Testis (tissue), 3 donors: Measurements from ENCODE around the gene IL18. TPM values are rescaled to one million over a fixed set of nuclear protein-coding genes. Genes with fewer than 3 reads are reported as not detected.

ENCODE experiments used
- DNase-seq: peaks from one replicate; pipeline ENCODE4 v3.0.0-alpha.2; 2019
- H3K27ac ChIP-seq, 2 donors: fragments of 200-600 bp; sonication (generic); one replicate each; pipeline ENCODE4 v1.5.1; 2019
- H3K27me3 ChIP-seq: fragments of 200-600 bp; sonication (generic); one replicate; pipeline ENCODE4 v1.5.1; 2019
- H3K36me3 ChIP-seq: fragments of 200-600 bp; sonication (generic); one replicate; pipeline ENCODE4 v1.5.1; 2017; ENCODE audit warnings: low read depth; ENCODE audit errors: missing control alignments
- H3K4me1 ChIP-seq: fragments of 200-600 bp; sonication (generic); one replicate; pipeline ENCODE4 v1.5.1; 2019
- H3K4me3 ChIP-seq, 2 donors: fragments of 200-600 bp; sonication (generic); one replicate each; pipeline ENCODE4 v1.5.1; 2017 to 2019
- H3K9me3 ChIP-seq: fragments of 200-600 bp; sonication (generic); one replicate; pipeline ENCODE4 v1.5.1; 2017
- POLR2A ChIP-seq: fragments of 450-650 bp; IDR thresholded peaks from one replicate; pipeline ENCODE4 v1.6.1; 2017; ENCODE audit warnings: antibody characterized with exemption, mild to moderate bottlenecking, moderate library complexity
- WGBS, 2 donors: methylation state at CpG; one replicate each; pipeline ENCODE4 v1.1.5; 2018; 5-methylcytosine and 5-hydroxymethylcytosine counted together
- intact Hi-C: fragments of 100-400 bp; cut with DNase I; formaldehyde crosslinking; loops from one replicate; pipeline ENCODE4 v1.15.1; 2023; ENCODE audit warnings: low total_unique reads
- polyA plus RNA-seq: library from polyadenylated mRNA; stranded (reverse); fragments of 350-450 nt; fragmentation: Illumina TruSeq; extraction: RNeasy Lipid Tissue Mini Kit (QIAGEN cat#74804); gene quantifications from one replicate; pipeline ENCODE4 v1.2.3, GENCODE V29; 2014; ENCODE audit warnings: low read depth, low replicate concordance; ENCODE audit not compliant: insufficient read depth
- total RNA-seq, 2 donors: library from RNA; depleted of rRNA; stranded (reverse); fragments of >200 nt; gene quantifications; one replicate each; pipeline ENCODE4 v1.2.3, GENCODE V29; 2016
- TF ChIP-seq, protein P1 (sequence below), 3 experiments: fragments of 450-650 bp in 2 of 3; fragments of 200-600 bp in 1 of 3; sonication (generic) in 1 of 3; IDR thresholded peaks; one replicate each; pipeline ENCODE4 v1.5.1; 2016 to 2019; ENCODE audit warnings: antibody characterized with exemption in 3 of 3, mild to moderate bottlenecking in 2 of 3, moderate library complexity in 1 of 3

Gene IL18
- total and polyA plus RNA-seq, 3 donors from 2014 or later, result 4.7 to 7.9 (median 7.4) TPM

DNA sequence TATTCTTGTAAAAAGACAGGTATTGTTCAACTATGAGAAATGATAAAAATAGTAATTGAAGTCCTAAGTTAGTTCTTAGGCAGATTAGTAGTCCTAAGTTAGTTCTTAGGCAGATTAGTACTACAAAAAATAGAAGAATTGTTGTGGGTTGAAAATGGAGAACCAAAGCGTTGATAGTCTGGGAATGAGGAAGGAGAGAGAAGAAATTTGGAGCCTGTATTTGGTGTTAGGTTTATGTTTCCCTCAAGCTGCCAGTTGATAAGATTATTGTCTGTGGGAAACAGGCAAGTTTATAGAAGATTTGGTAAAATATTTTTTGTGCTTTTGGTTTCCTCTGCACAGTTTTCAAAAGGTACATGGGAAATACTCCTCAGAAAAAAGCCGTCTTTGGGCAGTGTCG lies 15.0 kb upstream of the IL18 start:
- TF ChIP-seq, protein P1, sequence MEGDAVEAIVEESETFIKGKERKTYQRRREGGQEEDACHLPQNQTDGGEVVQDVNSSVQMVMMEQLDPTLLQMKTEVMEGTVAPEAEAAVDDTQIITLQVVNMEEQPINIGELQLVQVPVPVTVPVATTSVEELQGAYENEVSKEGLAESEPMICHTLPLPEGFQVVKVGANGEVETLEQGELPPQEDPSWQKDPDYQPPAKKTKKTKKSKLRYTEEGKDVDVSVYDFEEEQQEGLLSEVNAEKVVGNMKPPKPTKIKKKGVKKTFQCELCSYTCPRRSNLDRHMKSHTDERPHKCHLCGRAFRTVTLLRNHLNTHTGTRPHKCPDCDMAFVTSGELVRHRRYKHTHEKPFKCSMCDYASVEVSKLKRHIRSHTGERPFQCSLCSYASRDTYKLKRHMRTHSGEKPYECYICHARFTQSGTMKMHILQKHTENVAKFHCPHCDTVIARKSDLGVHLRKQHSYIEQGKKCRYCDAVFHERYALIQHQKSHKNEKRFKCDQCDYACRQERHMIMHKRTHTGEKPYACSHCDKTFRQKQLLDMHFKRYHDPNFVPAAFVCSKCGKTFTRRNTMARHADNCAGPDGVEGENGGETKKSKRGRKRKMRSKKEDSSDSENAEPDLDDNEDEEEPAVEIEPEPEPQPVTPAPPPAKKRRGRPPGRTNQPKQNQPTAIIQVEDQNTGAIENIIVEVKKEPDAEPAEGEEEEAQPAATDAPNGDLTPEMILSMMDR (IDR thresholded peaks at IDR 0.05), result no peak
- no peak for TF ChIP-seq POLR2A
- no peak overlapping the region for H3K4me3 ChIP-seq
- intact Hi-C loops, result no loop called here
- no peaks in the 10 kb centered on the region for H3K9me3 ChIP-seq
- H3K27me3 ChIP-seq, result no peaks in the 10 kb centered on the region
- DNase-seq, result no peak
- 87 to 94% methylated on average over 3 of the region's 3 CpGs for WGBS, 2 donors
- no peaks in the 10 kb centered on the region for H3K36me3 ChIP-seq
- H3K4me1 ChIP-seq, result peaks cover 3% of the 10 kb centered on the region
- no peak overlapping the region for H3K27ac ChIP-seq

DNA sequence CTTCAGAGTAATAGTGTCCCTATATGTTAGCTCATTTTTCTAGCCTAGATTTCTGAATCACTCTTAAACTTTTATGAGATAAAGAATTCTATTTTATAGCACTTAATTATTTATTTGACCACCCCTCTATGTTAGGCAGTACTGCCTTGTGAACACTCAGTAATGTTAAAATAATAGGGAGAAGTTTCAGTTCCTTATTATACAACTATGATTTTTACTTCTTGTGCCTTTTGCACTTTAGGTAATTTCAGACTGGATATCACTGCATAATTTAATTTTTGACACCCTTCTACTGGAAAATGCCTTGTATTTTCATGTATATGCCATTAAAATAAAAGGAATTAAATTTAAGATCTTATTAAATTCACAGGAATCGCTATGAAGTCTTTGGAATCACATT lies 14.5 kb upstream of the IL18 start:
- TF ChIP-seq POLR2A, result no peak
- TF ChIP-seq, protein P1 (IDR thresholded peaks at IDR 0.05), result no peak
- 97 to 100% methylated on average over 1 of the region's 1 CpG for WGBS, 2 donors
- H3K4me1 ChIP-seq, result peaks cover 3% of the 10 kb centered on the region
- no peak for DNase-seq
- H3K27me3 ChIP-seq, result no peaks in the 10 kb centered on the region
- H3K27ac ChIP-seq, result no peak overlapping the region
- no peaks in the 10 kb centered on the region for H3K9me3 ChIP-seq
- H3K36me3 ChIP-seq, result no peaks in the 10 kb centered on the region
- no peak overlapping the region for H3K4me3 ChIP-seq
- intact Hi-C loops, result no loop called here

DNA sequence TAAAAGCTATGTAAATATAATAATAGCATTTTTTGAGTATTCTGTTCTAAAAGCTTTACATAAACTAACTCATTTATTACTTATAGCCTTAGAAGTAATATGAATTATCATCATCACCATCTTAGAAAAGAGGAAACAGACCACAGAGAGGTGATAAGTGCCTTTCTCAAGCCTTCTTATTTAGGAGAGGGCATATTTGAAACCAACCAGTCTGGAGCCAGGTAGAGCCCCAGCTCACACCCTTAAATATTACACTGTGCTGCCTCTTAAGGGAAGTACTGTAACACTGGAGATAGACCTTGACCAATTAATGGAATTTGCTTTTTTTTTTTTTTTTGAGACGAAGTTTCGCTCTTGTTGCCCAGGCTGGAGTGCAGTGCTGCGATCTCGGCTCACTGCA lies 13.7 kb upstream of the IL18 start:
- no peak overlapping the region for H3K4me3 ChIP-seq
- H3K4me1 ChIP-seq, result peaks cover 3% of the 10 kb centered on the region
- no peaks in the 10 kb centered on the region for H3K9me3 ChIP-seq
- TF ChIP-seq POLR2A, result no peak
- TF ChIP-seq, protein P1 (IDR thresholded peaks at IDR 0.05), result no peak
- intact Hi-C loops, result no loop called here
- 86 to 88% methylated on average over 4 of the region's 4 CpGs for WGBS, 2 donors
- DNase-seq, result no peak
- H3K36me3 ChIP-seq, result no peaks in the 10 kb centered on the region
- no peaks in the 10 kb centered on the region for H3K27me3 ChIP-seq
- H3K27ac ChIP-seq, result no peak overlapping the region

DNA sequence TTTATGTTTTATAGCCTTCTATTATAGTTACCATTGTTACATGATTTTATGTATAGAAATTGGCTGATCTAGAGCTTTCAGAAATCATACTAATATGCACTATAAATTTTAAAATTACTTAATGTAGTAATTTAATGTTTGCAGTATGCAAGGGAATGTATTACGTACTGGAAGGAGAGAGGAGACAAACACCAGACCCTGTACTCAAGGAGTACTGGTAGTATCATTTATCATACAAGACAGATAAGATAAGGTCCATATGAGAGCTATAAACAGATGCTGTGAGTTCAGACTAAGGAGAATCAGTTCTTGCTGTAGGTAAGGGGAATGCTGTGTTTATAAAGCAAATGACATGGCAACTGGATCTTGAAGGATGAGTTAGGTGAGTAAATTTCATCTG lies 12.2 kb upstream of the IL18 start:
- no peaks in the 10 kb centered on the region for H3K27me3 ChIP-seq
- H3K9me3 ChIP-seq, result no peaks in the 10 kb centered on the region
- TF ChIP-seq, protein P1 (IDR thresholded peaks at IDR 0.05), result no peak
- H3K27ac ChIP-seq, result no peak overlapping the region
- intact Hi-C loops, result no loop called here
- no peak for DNase-seq
- no peaks in the 10 kb centered on the region for H3K36me3 ChIP-seq
- H3K4me1 ChIP-seq, result peaks cover 3% of the 10 kb centered on the region
- WGBS, 2 donors, result 71 to 76% methylated on average over 1 of the region's 1 CpG
- H3K4me3 ChIP-seq, result no peak overlapping the region

DNA sequence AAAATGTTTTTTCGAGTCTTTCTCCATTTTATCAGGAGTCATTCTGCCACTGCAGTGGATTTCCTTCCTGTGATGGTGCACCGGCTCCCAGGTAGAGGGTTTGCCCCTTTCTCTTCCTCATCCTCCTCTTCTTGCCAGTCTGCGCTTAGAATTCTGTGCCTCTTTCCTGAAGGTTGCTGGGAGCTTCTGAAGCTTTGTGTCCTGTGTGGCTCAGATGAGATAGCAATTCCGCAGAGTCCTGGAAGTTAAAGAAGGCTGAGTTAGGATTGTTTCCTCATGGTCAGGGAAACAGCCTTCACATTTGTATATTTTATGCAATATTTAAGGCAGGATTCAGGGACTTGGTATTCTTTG lies 11.7 kb upstream of the IL18 start:
- Histone ChIP-seq H3K9me3 (no peaks in the 10 kb centered on the region), H3K27me3 (no peaks in the 10 kb centered on the region), H3K36me3 (no peaks in the 10 kb centered on the region), H3K4me3 (peak overlapping the region in 1 of 2 donors; percentile 20), H3K4me1 (peaks cover 3% of the 10 kb centered on the region), H3K27ac (peak overlapping the region; percentile 21 to 37)
- 7 to 10% methylated on average over 4 of the region's 4 CpGs for WGBS, 2 donors
- no peak for DNase-seq
- TF ChIP-seq, protein P1 (IDR thresholded peaks at IDR 0.05), result no peak
- no peak for TF ChIP-seq POLR2A
- intact Hi-C loops, result no loop called here
